DMS 273 (cell line): ENCODE measurements around the gene ABI1.

ENCODE experiments used
- DNase-seq: peaks from one replicate; lab custom pipeline; 2025; ENCODE audit not compliant: unreplicated experiment; lab: John Stamatoyannopoulos, UW

ABI1 gene

GRCh38 chr10:26776258-26776657 is 84.5 kb downstream of the ABI1 start:
- no peak for DNase-seq

- no peak for DNase-seq
Observed at GRCh38 chr10:26773633-26774032, 87.1 kb downstream of the ABI1 start.

GRCh38 chr10:26770069-26770468 is 90.7 kb downstream of the ABI1 start:
- no peak for DNase-seq

- no peak for DNase-seq
Observed at GRCh38 chr10:26765549-26765948, 95.2 kb downstream of the ABI1 start.

- DNase-seq, result no peak
Observed at GRCh38 chr10:26759008-26759407, 101.8 kb downstream of the ABI1 start.

- peak; percentile 4 for DNase-seq
Observed at GRCh38 chr10:26755443-26755903, 105.3 kb downstream of the ABI1 start.

- no peak for DNase-seq
Observed at GRCh38 chr10:26746061-26746460, 114.7 kb downstream of the ABI1 start.

- DNase-seq, result no peak
Observed at GRCh38 chr10:26743841-26744240, 116.9 kb downstream of the ABI1 start.

- no peak for DNase-seq
Observed at GRCh38 chr10:26743091-26743490, 117.7 kb downstream of the ABI1 start.

- no peak for DNase-seq
Observed at GRCh38 chr10:26741368-26741767, 119.4 kb downstream of the ABI1 start.

GRCh38 chr10:26739071-26739631 is 121.6 kb downstream of the ABI1 start:
- DNase-seq, result no peak

GRCh38 chr10:26738301-26738911 is 122.4 kb downstream of the ABI1 start:
- DNase-seq, result no peak

GRCh38 chr10:26737730-26738129 is 123.0 kb downstream of the ABI1 start:
- DNase-seq, result no peak

- DNase-seq, result no peak
Observed at GRCh38 chr10:26735435-26735834, 125.3 kb downstream of the ABI1 start.

GRCh38 chr10:26733750-26734568 is 126.8 kb downstream of the ABI1 start:
- DNase-seq, result no peak

GRCh38 chr10:26730552-26730951 is 130.2 kb downstream of the ABI1 start:
- no peak for DNase-seq

GRCh38 chr10:26729395-26729794 is 131.4 kb downstream of the ABI1 start:
- DNase-seq, result no peak

GRCh38 chr10:26728957-26729356 is 131.8 kb downstream of the ABI1 start:
- no peak for DNase-seq

GRCh38 chr10:26727005-26727404 is 133.8 kb downstream of the ABI1 start:
- no peak for DNase-seq

- peak; percentile 61 for DNase-seq
Observed at GRCh38 chr10:26725837-26726727, 134.7 kb downstream of the ABI1 start.

- DNase-seq, result no peak
Observed at GRCh38 chr10:26723016-26723415, 137.7 kb downstream of the ABI1 start.
